MM.1S (cell line): ENCODE results near the gene PTPRD.

ENCODE experiments used
- DNase-seq: peaks from one replicate; pipeline ENCODE4 v3.0.0-alpha.2; 2015
- H2AFZ ChIP-seq: fragments of 300-600 bp; sonication (generic); 2 replicates; pipeline ENCODE4 v1.6.0; 2016; ENCODE audit warnings: antibody characterized with exemption, low read length
- H3F3A ChIP-seq: fragments of 300-600 bp; sonication (generic); 2 replicates; pipeline ENCODE4 v1.6.1; 2016; ENCODE audit warnings: mild to moderate bottlenecking, antibody characterized with exemption, low read length, moderate library complexity, mixed read lengths; ENCODE audit not compliant: insufficient read depth
- H3K27ac ChIP-seq: fragments of 300-600 bp; sonication (generic); 2 replicates; pipeline ENCODE4 v1.5.1; 2016; ENCODE audit warnings: mild to moderate bottlenecking, low read length
- H3K27me3 ChIP-seq: fragments of 300-600 bp; sonication (generic); replicated peaks from 2 replicates; pipeline ENCODE4 v1.6.0; 2016; ENCODE audit warnings: low read length; ENCODE audit not compliant: insufficient read depth
- H3K36me3 ChIP-seq: fragments of 300-600 bp; sonication (generic); replicated peaks from 2 replicates; pipeline ENCODE4 v1.6.1; 2016; ENCODE audit warnings: mild to moderate bottlenecking, low read length, mixed read lengths; ENCODE audit not compliant: insufficient read depth
- H3K4me1 ChIP-seq: fragments of 300-600 bp; sonication (generic); 2 replicates; pipeline ENCODE4 v1.6.1; 2016; ENCODE audit warnings: low read length, mixed read lengths
- H3K4me2 ChIP-seq: fragments of 300-600 bp; sonication (generic); 2 replicates; pipeline ENCODE4 v1.6.0; 2016; ENCODE audit warnings: low read depth, low read length
- H3K4me3 ChIP-seq: fragments of 300-600 bp; sonication (generic); 2 replicates; pipeline ENCODE4 v1.5.1; 2016; ENCODE audit warnings: low read length, mixed read lengths
- H3K79me2 ChIP-seq: fragments of 300-600 bp; sonication (generic); 2 replicates; pipeline ENCODE4 v1.6.1; 2016; ENCODE audit warnings: mixed run types, low read length, mixed read lengths
- H3K9ac ChIP-seq: fragments of 300-600 bp; sonication (generic); 2 replicates; pipeline ENCODE4 v1.6.1; 2016; ENCODE audit warnings: low read length, mixed read lengths
- H3K9me2 ChIP-seq: fragments of 300-600 bp; sonication (generic); replicated peaks from 2 replicates; pipeline ENCODE4 v1.6.1; 2016; ENCODE audit warnings: mild to moderate bottlenecking, low read length, mixed read lengths; ENCODE audit not compliant: insufficient read depth
- H3K9me3 ChIP-seq: fragments of 300-600 bp; sonication (generic); replicated peaks from 2 replicates; pipeline ENCODE4 v1.6.1; 2016; ENCODE audit warnings: mild to moderate bottlenecking, low read length, mixed read lengths; ENCODE audit not compliant: insufficient read depth
- H4K20me1 ChIP-seq: fragments of 300-600 bp; sonication (generic); 2 replicates; pipeline ENCODE4 v1.6.1; 2016; ENCODE audit warnings: mild to moderate bottlenecking, low read length, moderate library complexity, mixed read lengths; ENCODE audit not compliant: insufficient read depth
- CTCF ChIP-seq: fragments of 300-600 bp; sonication (generic); IDR thresholded peaks from 2 replicates; pipeline ENCODE4 v1.5.1; 2016; ENCODE audit warnings: antibody characterized with exemption, low read length, mixed read lengths
- EZH2 ChIP-seq: fragments of 300-600 bp; sonication (generic); optimal IDR thresholded peaks from 2 replicates; pipeline ENCODE3; 2017; ENCODE audit warnings: low read depth, mild to moderate bottlenecking, antibody characterized with exemption, low read length, mixed read lengths
- EZH2phosphoT487 ChIP-seq: fragments of 300-600 bp; sonication (generic); IDR thresholded peaks from 2 replicates; pipeline ENCODE4 v1.6.1; 2018; ENCODE audit warnings: antibody characterized with exemption, low read length

The PTPRD gene

GRCh38 chr9:8895106-8895860, 1717.5 kb downstream of the PTPRD start:
- Histone ChIP-seq H2AFZ (no peak overlapping the region), H3K27ac (no peak overlapping the region), H3K79me2 (no peaks in the 10 kb centered on the region), H3K9ac (no peak overlapping the region), H3K36me3 (no peaks in the 10 kb centered on the region), H4K20me1 (no peaks in the 10 kb centered on the region), H3K4me3 (no peak overlapping the region), H3K4me1 (no peaks in the 10 kb centered on the region), H3F3A (no peaks in the 10 kb centered on the region), H3K9me2 (no peaks in the 10 kb centered on the region), H3K9me3 (no peaks in the 10 kb centered on the region), H3K4me2 (no peak overlapping the region), H3K27me3 (no peaks in the 10 kb centered on the region)
- no peak for TF ChIP-seq EZH2
- TF ChIP-seq CTCF = no peak
- no peak for TF ChIP-seq EZH2phosphoT487
- no peak for DNase-seq

GRCh38 chr9:8890695-8891094, 1722.1 kb downstream of the PTPRD start:
- H3K36me3 ChIP-seq = no peaks in the 10 kb centered on the region
- no peaks in the 10 kb centered on the region for H3K9me2 ChIP-seq
- no peak overlapping the region for H3K4me2 ChIP-seq
- no peaks in the 10 kb centered on the region for H3K9me3 ChIP-seq
- no peak overlapping the region for H3K4me3 ChIP-seq
- H4K20me1 ChIP-seq = no peaks in the 10 kb centered on the region
- H3K27me3 ChIP-seq = no peaks in the 10 kb centered on the region
- H3K4me1 ChIP-seq = no peaks in the 10 kb centered on the region
- H3K27ac ChIP-seq = no peak overlapping the region
- TF ChIP-seq EZH2phosphoT487 = no peak
- H3K79me2 ChIP-seq = no peaks in the 10 kb centered on the region
- H3K9ac ChIP-seq = no peak overlapping the region
- no peak overlapping the region for H2AFZ ChIP-seq
- DNase-seq = peak; percentile 59
- H3F3A ChIP-seq = no peaks in the 10 kb centered on the region

- H3K27me3 ChIP-seq = no peaks in the 10 kb centered on the region
- H3K9me2 ChIP-seq = no peaks in the 10 kb centered on the region
- TF ChIP-seq EZH2 (no peak), CTCF (no peak), EZH2phosphoT487 (no peak)
- H3K27ac ChIP-seq = no peak overlapping the region
- H4K20me1 ChIP-seq = no peaks in the 10 kb centered on the region
- H3K4me2 ChIP-seq = no peak overlapping the region
- H3K9me3 ChIP-seq = no peaks in the 10 kb centered on the region
- H3K36me3 ChIP-seq = no peaks in the 10 kb centered on the region
- H3K4me1 ChIP-seq = no peaks in the 10 kb centered on the region
- H3F3A ChIP-seq = no peaks in the 10 kb centered on the region
- DNase-seq = no peak
- no peak overlapping the region for H3K9ac ChIP-seq
- H3K79me2 ChIP-seq = no peaks in the 10 kb centered on the region
- no peak overlapping the region for H2AFZ ChIP-seq
- no peak overlapping the region for H3K4me3 ChIP-seq
These were observed 1723.7 kb downstream of the PTPRD start for GRCh38 chr9:8889100-8889499.

GRCh38 chr9:8888591-8888990, 1724.2 kb downstream of the PTPRD start:
- H3K27me3 ChIP-seq = no peaks in the 10 kb centered on the region
- H3K9me2 ChIP-seq = no peaks in the 10 kb centered on the region
- no peak for DNase-seq
- no peak overlapping the region for H3K4me3 ChIP-seq
- H2AFZ ChIP-seq = no peak overlapping the region
- H3F3A ChIP-seq = no peaks in the 10 kb centered on the region
- H3K9ac ChIP-seq = no peak overlapping the region
- no peaks in the 10 kb centered on the region for H3K9me3 ChIP-seq
- no peaks in the 10 kb centered on the region for H3K36me3 ChIP-seq
- no peaks in the 10 kb centered on the region for H3K4me1 ChIP-seq
- no peak overlapping the region for H3K27ac ChIP-seq
- H3K4me2 ChIP-seq = no peak overlapping the region
- TF ChIP-seq CTCF = no peak
- TF ChIP-seq EZH2 = no peak
- no peak for TF ChIP-seq EZH2phosphoT487
- no peaks in the 10 kb centered on the region for H4K20me1 ChIP-seq
- no peaks in the 10 kb centered on the region for H3K79me2 ChIP-seq
